Trophoblast cell (in vitro differentiated cells and primary cell): ENCODE measurements around the gene TSKU.

ENCODE experiments used
- DNase-seq, 2 donors: peaks; one replicate each; pipeline ENCODE4 v3.0.0-alpha.2; 2016
- H2AFZ ChIP-seq: 2 replicates; pipeline ENCODE4 v1.6.1; 2013; ENCODE audit warnings: low read length, moderate library complexity, mild to moderate bottlenecking; ENCODE audit not compliant: insufficient read depth, poor library complexity
- H2AK5ac ChIP-seq: 2 replicates; pipeline ENCODE4 v1.6.1; 2013; ENCODE audit warnings: mild to moderate bottlenecking, low read length
- H2BK120ac ChIP-seq: 2 replicates; pipeline ENCODE4 v1.6.1; 2013; ENCODE audit warnings: low read length, mild to moderate bottlenecking, moderate library complexity; ENCODE audit not compliant: insufficient read depth, poor library complexity
- H2BK12ac ChIP-seq: 2 replicates; pipeline ENCODE4 v1.6.1; 2013; ENCODE audit warnings: mild to moderate bottlenecking, low read length, moderate library complexity
- H2BK5ac ChIP-seq: 2 replicates; pipeline ENCODE4 v1.6.1; 2013; ENCODE audit warnings: low read length, low read depth, moderate library complexity, mild to moderate bottlenecking; ENCODE audit not compliant: poor library complexity
- H3K14ac ChIP-seq: 2 replicates; pipeline ENCODE4 v1.6.1; 2013; ENCODE audit warnings: mild to moderate bottlenecking, low read length
- H3K18ac ChIP-seq: 2 replicates; pipeline ENCODE4 v1.6.1; 2013; ENCODE audit warnings: mild to moderate bottlenecking, low read length
- H3K23ac ChIP-seq: 2 replicates; pipeline ENCODE4 v1.6.1; 2013; ENCODE audit warnings: low read length
- H3K27ac ChIP-seq: 2 replicates; pipeline ENCODE4 v1.5.1; 2013; ENCODE audit warnings: low read depth, mild to moderate bottlenecking, inconsistent platforms, low read length, moderate library complexity
- H3K27me3 ChIP-seq: 2 replicates; pipeline ENCODE4 v1.6.1; 2013; ENCODE audit warnings: inconsistent platforms, mild to moderate bottlenecking, low read length, moderate library complexity; ENCODE audit not compliant: insufficient read depth
- H3K36me3 ChIP-seq, 2 experiments: 1 replicate in 1 of 2; 2 replicates in 1 of 2; pipeline ENCODE4 v1.6.1; 2013; ENCODE audit warnings: low read length in 2 of 2, mild to moderate bottlenecking in 2 of 2, moderate library complexity in 1 of 2; ENCODE audit not compliant: insufficient read depth in 2 of 2, control insufficient read depth in 1 of 2
- H3K4ac ChIP-seq: 2 replicates; pipeline ENCODE4 v1.6.1; 2013; ENCODE audit warnings: low read depth, mild to moderate bottlenecking, low read length, moderate library complexity
- H3K4me1 ChIP-seq, 2 experiments: 1 replicate in 1 of 2; 2 replicates in 1 of 2; pipeline ENCODE4 v1.6.1; 2013; ENCODE audit warnings: low read length in 2 of 2, mild to moderate bottlenecking in 2 of 2, moderate library complexity in 1 of 2; ENCODE audit not compliant: insufficient read depth in 2 of 2, control insufficient read depth in 1 of 2
- H3K4me2 ChIP-seq: 2 replicates; pipeline ENCODE4 v1.6.1; 2013; ENCODE audit warnings: inconsistent platforms, mild to moderate bottlenecking, low read length, moderate library complexity
- H3K4me3 ChIP-seq: 2 replicates; pipeline ENCODE4 v1.5.1; 2013; ENCODE audit warnings: mild to moderate bottlenecking, low read depth, low read length, inconsistent platforms
- H3K79me1 ChIP-seq: one replicate; pipeline ENCODE4 v1.6.1; 2013; ENCODE audit warnings: low read length
- H3K79me2 ChIP-seq: 2 replicates; pipeline ENCODE4 v1.6.1; 2013; ENCODE audit warnings: low read length, mild to moderate bottlenecking; ENCODE audit not compliant: control insufficient read depth, insufficient read depth, poor library complexity
- H3K9ac ChIP-seq: 2 replicates; pipeline ENCODE4 v1.6.1; 2013; ENCODE audit warnings: mild to moderate bottlenecking, low read length
- H3K9me3 ChIP-seq: 2 replicates; pipeline ENCODE4 v1.6.1; 2013; ENCODE audit warnings: low read depth, mild to moderate bottlenecking, control low read depth, inconsistent platforms, low read length; ENCODE audit not compliant: insufficient read depth
- H4K12ac ChIP-seq: 2 replicates; pipeline ENCODE4 v1.6.1; 2013; ENCODE audit warnings: low read depth, mild to moderate bottlenecking, low read length, moderate library complexity
- H4K8ac ChIP-seq: 2 replicates; pipeline ENCODE4 v1.6.1; 2013; ENCODE audit warnings: low read depth, mild to moderate bottlenecking, low read length, moderate library complexity
- H4K91ac ChIP-seq: one replicate; pipeline ENCODE4 v1.6.1; 2013; ENCODE audit warnings: low read depth, mild to moderate bottlenecking, low read length, moderate library complexity
- WGBS: extraction: QIAGEN DNeasy Blood & Tissue Kit; methylation state at CpG from one replicate; pipeline ENCODE4 v1.1.7; 2013; ENCODE audit warnings: missing lambda C conversion rate; ENCODE audit not compliant: insufficient read length, insufficient coverage; ENCODE audit errors: extremely low coverage; 5-methylcytosine and 5-hydroxymethylcytosine counted together

TSKU gene

DNA sequence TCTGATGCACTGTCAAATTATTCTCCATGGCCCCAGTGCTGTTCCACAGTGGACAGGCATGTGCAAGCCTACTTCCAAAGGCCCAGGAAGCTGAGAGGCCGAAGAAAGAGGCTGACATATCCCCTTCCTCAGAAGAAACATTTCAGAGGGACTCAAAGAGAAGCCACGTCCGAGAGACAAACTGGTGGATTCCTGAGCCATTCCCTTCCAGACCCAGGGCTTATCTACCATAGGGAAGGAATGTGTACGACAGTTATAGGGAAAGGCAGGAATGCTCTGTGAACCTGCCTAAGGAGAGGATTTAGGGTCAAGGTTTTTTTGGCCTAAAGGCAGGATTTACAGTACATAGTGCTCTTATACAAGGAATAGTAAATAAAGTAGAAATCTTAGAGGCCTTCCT is 46.9 kb upstream of the TSKU start:
- H3K27ac ChIP-seq: no peak overlapping the region
- H4K8ac ChIP-seq: no peak overlapping the region
- no peaks in the 10 kb centered on the region for H3K9me3 ChIP-seq
- WGBS: no CpG with 5 or more reads among the region's 4 CpGs
- H2AK5ac ChIP-seq: no peak overlapping the region
- no peak overlapping the region for H4K91ac ChIP-seq
- no peak overlapping the region for H2BK5ac ChIP-seq
- no peak overlapping the region for H3K4ac ChIP-seq
- H3K4me2 ChIP-seq: no peak overlapping the region
- no peak overlapping the region for H3K4me3 ChIP-seq
- no peak overlapping the region for H2BK12ac ChIP-seq
- H3K23ac ChIP-seq: no peak overlapping the region
- peaks cover 11 to 17% of the 10 kb centered on the region in 2 experiments for H3K4me1 ChIP-seq
- no peak overlapping the region for H3K9ac ChIP-seq
- no peak overlapping the region for H3K14ac ChIP-seq
- H2BK120ac ChIP-seq: no peak overlapping the region
- no peak overlapping the region for H4K12ac ChIP-seq
- no peaks in the 10 kb centered on the region for H3K79me1 ChIP-seq
- no peaks in the 10 kb centered on the region for H3K36me3 ChIP-seq
- no peaks in the 10 kb centered on the region for H3K27me3 ChIP-seq
- peak in 1 of 2 donors; percentile 33 for DNase-seq
- H3K79me2 ChIP-seq: no peaks in the 10 kb centered on the region
- H3K18ac ChIP-seq: no peak overlapping the region
- H2AFZ ChIP-seq: no peak overlapping the region

DNA sequence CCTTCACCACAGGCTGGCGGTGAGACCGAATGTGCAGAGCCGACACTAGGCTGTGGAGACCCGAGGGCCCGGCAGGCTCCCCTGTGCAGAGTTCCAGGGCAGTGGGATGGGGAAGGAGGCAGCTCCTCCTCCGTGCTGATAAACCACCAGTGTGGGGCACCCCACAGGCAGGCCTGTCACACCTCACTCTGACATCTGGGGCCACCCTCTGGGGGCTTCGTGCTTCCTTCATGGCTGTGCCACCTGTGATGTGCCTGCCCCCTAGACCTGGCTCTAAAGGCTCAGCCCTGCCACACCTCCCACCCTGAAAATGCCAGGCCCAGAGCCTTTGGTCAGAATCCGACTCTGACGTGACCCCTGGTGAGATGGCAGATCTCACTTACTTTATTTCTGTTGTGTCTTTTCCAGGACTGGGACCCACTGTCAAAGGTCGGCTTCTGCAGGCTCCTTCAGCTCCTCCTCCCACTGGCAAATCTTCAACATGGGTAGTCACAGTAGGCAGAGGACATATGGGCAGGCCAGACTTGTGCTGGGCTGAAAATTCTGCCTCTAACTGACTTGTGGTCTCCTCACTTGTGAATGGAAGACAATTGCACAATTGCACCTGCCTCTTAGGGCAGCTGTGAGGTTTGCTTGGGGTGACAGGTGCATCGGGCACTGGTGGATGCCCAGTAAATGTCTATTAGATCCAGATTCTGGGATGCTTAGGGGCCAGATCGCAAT is 46.2 kb upstream of the TSKU start:
- H3K79me2 ChIP-seq: no peaks in the 10 kb centered on the region
- no peak overlapping the region for H4K12ac ChIP-seq
- no peak overlapping the region for H3K4me3 ChIP-seq
- H3K9me3 ChIP-seq: no peaks in the 10 kb centered on the region
- no peak overlapping the region for H2AK5ac ChIP-seq
- DNase-seq: no peak
- no peak overlapping the region for H2AFZ ChIP-seq
- no peak overlapping the region for H2BK120ac ChIP-seq
- peaks cover 11 to 16% of the 10 kb centered on the region in 2 experiments for H3K4me1 ChIP-seq
- no peaks in the 10 kb centered on the region for H3K27me3 ChIP-seq
- H3K4ac ChIP-seq: no peak overlapping the region
- WGBS: no CpG with 5 or more reads among the region's 12 CpGs
- H2BK5ac ChIP-seq: no peak overlapping the region
- H3K36me3 ChIP-seq: no peaks in the 10 kb centered on the region
- H3K23ac ChIP-seq: no peak overlapping the region
- no peak overlapping the region for H3K4me2 ChIP-seq
- H3K27ac ChIP-seq: no peak overlapping the region
- no peak overlapping the region for H4K8ac ChIP-seq
- no peak overlapping the region for H3K18ac ChIP-seq
- no peaks in the 10 kb centered on the region for H3K79me1 ChIP-seq
- H3K14ac ChIP-seq: no peak overlapping the region
- no peak overlapping the region for H3K9ac ChIP-seq
- no peak overlapping the region for H2BK12ac ChIP-seq
- no peak overlapping the region for H4K91ac ChIP-seq

DNA sequence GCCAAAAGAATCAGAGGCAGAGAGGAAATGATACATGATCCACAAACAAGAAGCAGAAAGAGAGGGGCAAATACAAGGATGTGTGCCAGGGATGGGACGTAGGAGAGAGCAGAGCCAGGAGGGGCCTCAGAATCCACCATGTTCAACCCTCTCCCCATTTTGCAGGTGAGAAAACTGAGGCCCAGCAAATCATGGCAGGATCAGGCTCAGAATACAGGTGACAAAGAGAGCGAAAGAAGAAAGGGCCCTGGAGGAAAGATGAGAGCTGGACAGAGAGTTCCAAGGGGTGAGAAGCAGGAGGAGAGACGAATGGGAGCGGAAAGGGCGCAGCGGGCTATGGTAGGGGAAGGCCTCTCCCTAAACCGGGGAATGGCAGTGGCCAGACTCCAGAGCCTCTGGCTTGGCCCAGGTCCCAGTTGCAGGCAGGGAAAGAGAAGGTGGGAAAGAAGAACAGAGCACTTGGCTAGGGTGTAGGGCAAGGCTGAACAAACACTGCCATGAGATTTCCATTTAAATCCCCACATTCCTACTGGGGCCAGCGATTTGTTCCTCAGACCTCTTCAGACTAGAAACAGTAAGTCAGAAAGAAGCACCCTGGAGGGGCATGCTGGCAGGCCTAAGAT is 44.4 kb upstream of the TSKU start:
- no peak overlapping the region for H2AFZ ChIP-seq
- H3K27me3 ChIP-seq: no peaks in the 10 kb centered on the region
- no peak overlapping the region for H3K18ac ChIP-seq
- H2AK5ac ChIP-seq: no peak overlapping the region
- H3K4ac ChIP-seq: no peak overlapping the region
- no peak overlapping the region for H3K4me2 ChIP-seq
- H3K9ac ChIP-seq: no peak overlapping the region
- no peak overlapping the region for H3K27ac ChIP-seq
- no peaks in the 10 kb centered on the region for H3K79me1 ChIP-seq
- no peak overlapping the region for H2BK120ac ChIP-seq
- DNase-seq: no peak
- WGBS: no CpG with 5 or more reads among the region's 8 CpGs
- H3K14ac ChIP-seq: no peak overlapping the region
- no peaks in the 10 kb centered on the region for H3K9me3 ChIP-seq
- H3K4me3 ChIP-seq: no peak overlapping the region
- H2BK5ac ChIP-seq: no peak overlapping the region
- no peak overlapping the region for H4K12ac ChIP-seq
- peaks cover 11 to 16% of the 10 kb centered on the region in 2 experiments for H3K4me1 ChIP-seq
- no peak overlapping the region for H4K91ac ChIP-seq
- H3K36me3 ChIP-seq: no peaks in the 10 kb centered on the region
- H3K79me2 ChIP-seq: no peaks in the 10 kb centered on the region
- no peak overlapping the region for H3K23ac ChIP-seq
- no peak overlapping the region for H4K8ac ChIP-seq
- no peak overlapping the region for H2BK12ac ChIP-seq

DNA sequence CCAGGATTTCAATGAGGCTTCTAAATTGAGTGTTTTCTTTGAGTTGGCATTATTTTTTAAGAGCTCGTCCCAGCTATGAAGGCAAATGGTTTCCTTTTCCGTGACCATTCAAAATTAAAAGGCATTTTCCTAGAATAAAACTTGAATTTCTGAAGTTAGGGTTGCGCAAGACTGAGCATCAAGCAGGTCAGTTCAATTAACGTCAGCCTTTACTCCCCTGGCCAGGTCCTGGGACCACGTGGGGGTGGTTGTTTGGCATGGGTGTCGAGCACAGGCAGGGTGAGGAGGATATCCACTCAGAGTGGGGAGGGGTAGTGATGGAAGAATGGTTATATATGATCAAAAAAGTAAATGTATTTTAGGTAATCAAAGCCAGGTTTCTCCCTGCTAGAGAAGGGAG is 43.4 kb upstream of the TSKU start:
- Histone ChIP-seq H2AK5ac (no peak overlapping the region), H3K36me3 (no peaks in the 10 kb centered on the region), H2BK5ac (no peak overlapping the region), H3K23ac (no peak overlapping the region), H3K14ac (no peak overlapping the region), H3K79me2 (no peaks in the 10 kb centered on the region), H4K12ac (no peak overlapping the region), H3K4me2 (no peak overlapping the region), H3K79me1 (no peaks in the 10 kb centered on the region), H3K9ac (no peak overlapping the region), H4K91ac (no peak overlapping the region), H2BK120ac (no peak overlapping the region), H3K18ac (no peak overlapping the region), H3K27ac (no peak overlapping the region), H3K4me1 (peaks cover 11 to 16% of the 10 kb centered on the region in 2 experiments), H2BK12ac (no peak overlapping the region), H3K9me3 (no peaks in the 10 kb centered on the region), H3K4me3 (no peak overlapping the region), H3K27me3 (no peaks in the 10 kb centered on the region), H4K8ac (no peak overlapping the region), H2AFZ (no peak overlapping the region), H3K4ac (no peak overlapping the region)
- no CpG with 5 or more reads among the region's 6 CpGs for WGBS
- DNase-seq: no peak
